Measurements from ENCODE around the gene C1orf21. TPM values are rescaled to one million over a fixed set of nuclear protein-coding genes. Genes with fewer than 3 reads are reported as not detected.

C1orf21 gene
- total and polyA plus RNA-seq, 12 donors = 23.2 to 177 (median 87.9) TPM

DNA sequence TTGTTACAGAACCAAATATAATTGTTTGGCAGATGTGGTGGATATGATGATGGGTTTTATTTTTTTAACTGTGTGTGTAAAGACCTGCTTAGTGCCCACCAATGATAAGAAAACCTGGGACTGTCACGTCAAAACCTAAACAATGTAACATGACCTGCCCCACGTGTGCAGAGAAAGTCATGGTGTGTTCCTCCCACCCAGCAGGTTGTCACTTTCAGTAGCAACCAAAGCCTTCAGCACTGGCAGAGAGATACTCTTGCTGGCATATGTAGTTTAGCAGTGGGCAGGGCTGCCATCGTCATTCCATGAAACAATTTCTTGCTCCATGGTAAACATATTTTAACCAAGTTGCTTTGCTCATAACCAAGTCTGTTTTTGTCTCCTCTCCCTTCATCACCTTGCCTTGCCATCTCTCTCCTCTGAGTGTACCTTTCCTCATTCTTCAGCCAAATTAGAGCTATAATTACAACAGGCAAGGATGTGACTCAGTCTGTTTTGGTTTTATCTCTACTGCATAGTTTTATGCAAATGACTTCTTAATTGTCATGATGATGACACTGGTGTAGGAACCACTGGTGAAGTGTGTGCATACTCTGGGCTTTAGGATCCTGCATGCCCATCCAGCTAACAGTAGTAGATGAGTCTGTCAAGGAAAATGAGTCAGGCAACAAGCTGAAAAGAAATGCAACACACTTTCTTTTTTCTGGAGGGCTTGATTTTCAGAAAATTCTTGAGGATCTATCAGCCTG is 217.5 kb downstream of the C1orf21 start:
- intact Hi-C loops (cut with DNase I) = no loop called here
- Histone ChIP-seq H3K4me3 (no peak overlapping the region), H3K27ac (no peak overlapping the region), H3K9me3 (replicated peaks in 1 of 3) (no peaks in the 10 kb centered on the region), H3K27me3 (no peaks in the 10 kb centered on the region), H3K4me1 (replicated peaks in 1 of 2) (peaks cover 10 to 11% of the 10 kb centered on the region in 2 donors), H3K36me3 (replicated peaks in 1 of 2) (no peaks in the 10 kb centered on the region)
- WGBS, 4 donors = 83 to 92% (median 88%) methylated on average over 3 of the region's 3 CpGs
- DNase-seq = no peak
- no peak for TF ChIP-seq POLR2A (IDR thresholded peaks at IDR 0.05)
- TF ChIP-seq, protein P1, sequence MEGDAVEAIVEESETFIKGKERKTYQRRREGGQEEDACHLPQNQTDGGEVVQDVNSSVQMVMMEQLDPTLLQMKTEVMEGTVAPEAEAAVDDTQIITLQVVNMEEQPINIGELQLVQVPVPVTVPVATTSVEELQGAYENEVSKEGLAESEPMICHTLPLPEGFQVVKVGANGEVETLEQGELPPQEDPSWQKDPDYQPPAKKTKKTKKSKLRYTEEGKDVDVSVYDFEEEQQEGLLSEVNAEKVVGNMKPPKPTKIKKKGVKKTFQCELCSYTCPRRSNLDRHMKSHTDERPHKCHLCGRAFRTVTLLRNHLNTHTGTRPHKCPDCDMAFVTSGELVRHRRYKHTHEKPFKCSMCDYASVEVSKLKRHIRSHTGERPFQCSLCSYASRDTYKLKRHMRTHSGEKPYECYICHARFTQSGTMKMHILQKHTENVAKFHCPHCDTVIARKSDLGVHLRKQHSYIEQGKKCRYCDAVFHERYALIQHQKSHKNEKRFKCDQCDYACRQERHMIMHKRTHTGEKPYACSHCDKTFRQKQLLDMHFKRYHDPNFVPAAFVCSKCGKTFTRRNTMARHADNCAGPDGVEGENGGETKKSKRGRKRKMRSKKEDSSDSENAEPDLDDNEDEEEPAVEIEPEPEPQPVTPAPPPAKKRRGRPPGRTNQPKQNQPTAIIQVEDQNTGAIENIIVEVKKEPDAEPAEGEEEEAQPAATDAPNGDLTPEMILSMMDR (IDR thresholded peaks at IDR 0.05) = no peak

- intact Hi-C loops (cut with DNase I) = no loop called here
- no peak overlapping the region for H3K4me3 ChIP-seq
- 83 to 88% (median 85%) methylated on average over 4 of the region's 4 CpGs for WGBS, 4 donors
- no peaks in the 10 kb centered on the region for H3K27me3 ChIP-seq
- peak overlapping the region in 1 of 5 donors; percentile 11 for H3K27ac ChIP-seq
- H3K4me1 ChIP-seq (replicated peaks in 1 of 2) = peaks cover 6 to 9% of the 10 kb centered on the region in 2 donors
- no peak for DNase-seq
- TF ChIP-seq, protein P1 (IDR thresholded peaks at IDR 0.05) = no peak
- TF ChIP-seq POLR2A (IDR thresholded peaks at IDR 0.05) = no peak
- no peaks in the 10 kb centered on the region for H3K36me3 ChIP-seq (replicated peaks in 1 of 2)
- H3K9me3 ChIP-seq (replicated peaks in 1 of 3) = no peaks in the 10 kb centered on the region
Observed at GRCh38 chr1:184605941-184606340, 219.1 kb downstream of the C1orf21 start.

DNA sequence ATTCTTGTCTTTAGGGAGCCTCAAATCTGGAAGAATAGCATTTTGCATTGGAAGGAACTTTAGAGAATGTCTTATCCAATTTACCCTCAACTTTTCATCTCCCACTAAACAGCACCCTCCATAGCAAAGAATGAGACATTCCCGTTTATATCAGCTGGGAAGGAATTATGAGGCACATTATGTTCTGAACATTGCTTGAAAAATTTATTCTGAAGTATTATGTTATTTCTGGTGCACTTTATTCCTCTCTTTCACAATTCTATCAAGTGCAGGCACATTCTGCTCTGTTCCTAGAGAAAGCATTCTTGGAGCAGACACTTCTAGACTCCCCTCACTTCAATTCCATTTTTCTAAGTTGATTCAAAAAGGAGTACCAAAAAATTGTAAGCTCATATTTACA is 220.0 kb downstream of the C1orf21 start:
- H3K9me3 ChIP-seq (replicated peaks in 1 of 3) = no peaks in the 10 kb centered on the region
- TF ChIP-seq, protein P1 (IDR thresholded peaks at IDR 0.05) = no peak
- no peak for TF ChIP-seq POLR2A (IDR thresholded peaks at IDR 0.05)
- no peaks in the 10 kb centered on the region for H3K27me3 ChIP-seq
- H3K4me1 ChIP-seq (replicated peaks in 1 of 2) = peaks cover 5 to 10% of the 10 kb centered on the region in 2 donors
- no peaks in the 10 kb centered on the region for H3K36me3 ChIP-seq (replicated peaks in 1 of 2)
- intact Hi-C loops (cut with DNase I) = no loop called here
- H3K4me3 ChIP-seq = no peak overlapping the region
- no peak for DNase-seq
- H3K27ac ChIP-seq = peak overlapping the region in 1 of 5 donors; percentile 56
- 80 to 87% (median 83%) methylated on average over 1 of the region's 1 CpG for WGBS, 4 donors

GRCh38 chr1:184608581-184608980 is 221.8 kb downstream of the C1orf21 start:
- DNase-seq = no peak
- intact Hi-C loops (cut with DNase I) = no loop called here
- Histone ChIP-seq H3K4me1 (replicated peaks in 1 of 2) (peaks cover 5 to 10% of the 10 kb centered on the region in 2 donors), H3K9me3 (replicated peaks in 1 of 3) (no peaks in the 10 kb centered on the region), H3K27me3 (no peaks in the 10 kb centered on the region), H3K4me3 (no peak overlapping the region), H3K27ac (no peak overlapping the region), H3K36me3 (replicated peaks in 1 of 2) (no peaks in the 10 kb centered on the region)
- 90 to 100% (median 94%) methylated on average over 4 of the region's 4 CpGs for WGBS, 4 donors
- TF ChIP-seq, protein P1 (IDR thresholded peaks at IDR 0.05) = no peak
- TF ChIP-seq POLR2A (IDR thresholded peaks at IDR 0.05) = no peak
